Muscle of arm (tissue), 12 donors: ENCODE measurements around the gene DRC1. TPM values are rescaled to one million over a fixed set of nuclear protein-coding genes. Genes with fewer than 3 reads are reported as not detected.

ENCODE experiments used
- DNase-seq: peaks from one replicate; pipeline ENCODE4 v3.0.0-alpha.2; 2013
- polyA plus RNA-seq, 12 donors: library from polyadenylated mRNA; unstranded; fragments of 120-200 nt; gene quantifications; one replicate each; pipeline ENCODE4 v1.2.1, GENCODE V29; 2013; ENCODE audit not compliant: insufficient read length in 12 of 12

DRC1 gene
- polyA plus RNA-seq, 12 donors, result 0.11 to 0.74 (median 0.24) TPM; not detected in 4

DNA sequence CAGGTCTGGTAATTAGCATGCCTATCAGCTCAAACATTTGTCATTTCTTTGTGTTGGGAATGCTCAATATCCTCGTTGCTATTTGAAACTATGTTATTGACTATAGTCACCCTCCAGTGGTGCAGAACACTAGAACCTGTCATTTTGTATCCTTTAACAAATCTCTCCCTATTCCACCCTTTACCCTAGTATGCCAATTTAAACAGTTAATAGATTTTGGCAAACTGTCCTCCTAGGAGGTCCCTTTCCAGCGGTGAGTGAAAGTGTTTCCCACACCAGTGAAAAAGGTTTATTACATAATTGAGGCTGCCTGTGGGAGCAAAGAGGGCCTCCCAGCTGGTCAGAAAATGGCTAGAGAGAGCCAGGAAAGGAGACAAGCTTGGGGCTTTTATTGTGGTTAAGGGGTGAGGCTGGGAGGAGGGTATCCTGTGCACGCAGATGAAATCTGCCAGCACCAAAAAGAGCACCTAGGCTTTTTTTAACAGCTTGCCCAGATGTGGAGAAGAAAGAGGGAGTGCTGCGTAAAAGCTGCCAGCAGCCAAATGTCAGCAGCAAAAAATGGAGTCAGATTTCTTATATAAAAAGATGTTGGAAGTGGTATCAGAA, 1.8 kb upstream of the DRC1 start:
- no peak for DNase-seq

DNA sequence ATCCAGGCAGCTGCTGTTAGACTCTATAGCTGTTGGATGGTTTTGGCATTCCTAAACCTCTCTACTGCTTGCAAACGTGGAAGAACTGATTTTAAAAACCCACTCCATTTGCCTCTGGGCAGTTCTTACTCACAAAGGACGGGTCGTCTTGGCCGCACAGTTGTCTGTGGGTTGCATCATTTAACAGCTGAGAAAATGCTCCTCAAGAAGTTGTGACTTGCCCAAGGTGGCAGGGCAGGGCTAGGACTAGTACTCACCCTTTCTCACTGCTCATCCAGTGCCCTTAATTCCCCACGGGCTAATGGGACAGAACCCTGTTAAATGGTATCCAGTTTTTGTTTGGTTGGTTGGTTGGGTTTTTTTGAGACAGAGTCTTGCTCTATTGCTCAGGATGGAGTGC, 997 bp upstream of the DRC1 start:
- DNase-seq, result no peak

DNA sequence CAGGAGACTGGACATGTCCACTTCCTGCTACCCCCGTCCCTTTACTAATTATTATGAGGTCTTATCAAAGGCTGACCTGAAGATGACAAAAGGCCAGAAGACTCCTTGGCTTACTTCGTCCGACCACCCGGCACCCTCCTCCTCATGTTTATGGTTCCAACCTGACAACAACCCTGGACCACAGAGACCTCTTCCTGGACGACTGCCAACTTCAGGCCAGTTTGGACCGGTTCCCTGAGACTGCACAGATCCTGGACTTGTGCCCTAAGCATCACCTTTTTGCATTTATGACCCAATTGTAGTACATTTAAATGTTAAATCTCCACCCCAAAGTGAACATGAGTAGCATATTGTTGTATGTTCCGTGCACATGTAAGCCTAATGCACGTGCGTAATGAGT, 5.8 kb downstream of the DRC1 start:
- no peak for DNase-seq

DNA sequence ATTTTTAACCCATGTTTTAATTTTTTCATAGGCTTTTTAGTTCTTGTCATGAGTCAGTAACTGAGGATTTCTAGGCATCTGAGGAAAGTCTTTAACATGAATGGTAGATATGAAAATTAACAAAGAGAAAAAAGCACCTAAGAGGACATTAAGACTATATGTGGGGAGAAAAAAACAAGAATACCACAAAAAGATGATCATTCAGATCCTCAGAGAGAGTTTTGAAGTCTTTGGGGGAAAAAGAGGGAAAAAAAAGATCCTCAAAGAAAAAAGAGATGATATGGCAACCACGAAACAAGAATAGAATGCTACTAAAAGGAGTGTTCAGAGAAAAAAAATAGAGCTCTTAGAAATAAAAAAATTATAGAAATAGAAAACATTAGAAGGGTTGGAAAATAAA, 8.1 kb downstream of the DRC1 start:
- DNase-seq, result no peak

DNA sequence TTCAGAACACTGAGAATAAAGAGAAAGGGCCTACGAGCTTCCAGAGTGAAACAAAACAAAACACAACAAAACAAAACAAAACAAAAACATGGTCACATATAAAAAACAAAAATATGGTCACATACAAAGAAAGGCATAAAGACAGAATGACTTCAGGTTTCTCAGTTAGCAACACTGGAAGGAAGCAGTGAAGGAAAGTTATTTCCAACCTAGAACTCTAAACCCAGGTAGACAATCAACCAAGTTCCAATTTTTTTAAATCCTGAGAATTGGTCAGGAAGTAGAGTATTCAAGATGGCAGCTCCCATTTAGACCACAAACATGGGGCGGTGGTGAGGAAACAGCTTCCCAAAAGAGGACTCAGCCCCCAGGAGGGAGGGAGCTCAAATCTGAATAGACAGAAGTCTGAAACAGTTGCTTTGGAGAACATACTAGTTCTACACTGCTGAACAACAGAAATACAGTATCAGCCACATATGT, 9.1 kb downstream of the DRC1 start:
- no peak for DNase-seq

DNA sequence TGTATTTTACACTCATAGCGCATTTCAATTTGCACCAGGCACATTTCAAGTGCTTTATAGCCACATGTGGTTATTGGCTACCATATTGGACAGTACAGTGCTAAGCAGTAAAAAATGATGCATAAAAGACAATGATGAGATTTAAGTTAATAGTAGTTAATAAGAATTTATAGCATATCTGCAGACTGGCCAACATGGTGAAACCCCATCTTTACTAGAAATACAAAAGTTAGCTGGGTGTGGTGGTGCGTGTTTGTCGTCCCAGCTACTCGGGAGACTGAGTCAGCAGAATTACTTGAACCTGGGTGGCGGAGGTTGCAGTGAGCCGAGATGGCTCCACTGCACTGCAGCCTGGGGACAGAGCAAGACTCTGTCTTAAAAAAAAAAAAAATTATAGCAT, 9.7 kb downstream of the DRC1 start:
- DNase-seq, result no peak

DNA sequence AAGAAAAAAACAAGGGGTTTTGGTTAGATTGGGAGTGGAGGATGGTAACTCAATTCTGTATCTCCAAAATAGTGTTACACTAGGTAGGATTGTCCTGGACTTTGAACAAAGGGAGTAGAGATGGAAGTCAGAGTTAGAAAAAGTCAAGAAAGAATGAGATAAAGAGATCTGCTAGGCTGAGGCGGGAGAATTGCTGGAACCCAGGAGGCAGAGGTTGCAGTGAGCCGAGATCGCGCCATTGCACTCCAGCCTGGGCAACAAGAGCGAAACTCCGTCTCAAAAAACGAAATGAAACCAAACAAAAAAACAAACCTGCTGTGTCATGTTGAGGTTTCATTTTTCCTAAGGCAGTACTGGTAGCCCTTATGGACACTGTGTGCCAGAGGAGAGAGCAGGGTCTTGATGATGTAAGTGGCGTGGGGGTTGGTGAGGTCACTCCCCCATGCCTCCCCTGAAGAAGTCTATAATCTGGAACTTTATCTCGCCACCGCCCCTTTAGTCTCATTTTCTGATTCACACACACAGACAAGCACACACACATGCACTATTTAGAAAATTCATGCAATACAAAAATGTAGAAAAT, 10.5 kb downstream of the DRC1 start:
- DNase-seq, result no peak

DNA sequence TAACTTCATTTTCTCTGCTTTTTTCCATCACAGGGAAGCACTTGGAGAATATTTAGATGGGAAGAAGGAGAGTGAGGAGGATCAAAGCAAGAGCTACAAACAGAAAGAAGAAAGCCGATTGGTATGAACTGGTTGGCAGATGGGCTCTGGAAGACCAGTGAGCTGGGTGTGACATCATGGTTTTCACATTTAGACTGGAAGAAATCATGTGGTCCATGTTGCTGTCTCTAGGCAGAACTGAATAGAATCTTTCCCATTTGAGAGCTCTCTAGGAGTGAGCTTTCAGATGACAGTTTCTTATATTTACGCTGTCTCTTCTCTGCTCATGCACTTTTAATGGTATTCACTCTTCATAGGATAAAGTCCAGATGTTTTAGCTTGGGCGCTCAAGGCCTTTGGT, 12.6 kb downstream of the DRC1 start:
- no peak for DNase-seq

DNA sequence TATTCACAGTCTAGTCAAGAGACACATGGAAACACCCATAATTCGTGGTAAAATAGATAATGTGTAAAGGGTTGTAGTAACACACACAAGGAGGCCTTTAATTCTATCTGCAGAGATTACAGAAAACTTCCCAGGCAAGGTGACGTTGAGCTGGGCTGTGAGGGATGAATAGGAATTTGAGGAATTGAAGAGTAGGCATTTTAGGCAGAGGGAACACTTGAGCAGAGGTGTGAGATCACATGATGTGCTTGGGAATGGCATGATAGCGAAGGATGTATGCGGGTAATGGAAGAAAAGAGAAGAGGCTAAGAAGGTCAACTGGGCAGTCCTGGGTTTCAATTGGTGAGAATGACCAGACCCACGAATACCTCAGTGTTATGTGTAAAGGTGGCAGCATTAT, 20.2 kb downstream of the DRC1 start:
- DNase-seq, result no peak

DNA sequence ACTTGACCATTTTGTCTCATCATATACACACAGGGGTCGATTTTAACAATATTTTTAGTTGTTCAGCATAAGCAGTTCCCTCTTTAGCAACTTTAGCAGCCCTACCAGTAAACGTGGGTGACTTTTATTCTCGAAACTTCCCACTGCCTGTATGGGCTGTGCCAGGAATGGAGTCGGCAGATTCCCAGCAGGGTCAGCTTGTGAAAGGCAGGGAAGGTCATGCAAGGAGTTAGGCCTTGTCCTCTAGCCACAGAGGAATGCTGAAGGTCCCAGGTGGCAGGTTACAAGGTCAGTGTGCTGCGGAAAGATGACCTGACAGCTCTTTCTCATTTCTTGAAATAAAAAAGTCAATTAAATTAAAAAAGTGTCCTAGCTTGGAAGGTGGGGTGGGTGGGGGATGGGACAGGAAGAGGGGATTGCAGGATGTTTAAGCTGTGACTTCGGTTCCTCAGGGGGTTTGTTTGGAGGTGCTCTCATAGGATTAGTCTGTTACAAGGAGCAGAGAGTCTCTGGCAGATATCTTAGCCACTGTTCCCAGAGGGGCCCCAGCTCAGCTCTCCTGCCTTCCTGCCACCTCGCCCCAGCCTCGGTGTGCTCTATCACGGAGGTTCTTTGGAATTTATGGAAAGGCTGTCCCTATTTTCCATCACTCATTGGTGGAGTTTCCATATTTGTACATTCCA, 21.4 kb downstream of the DRC1 start:
- no peak for DNase-seq

DNA sequence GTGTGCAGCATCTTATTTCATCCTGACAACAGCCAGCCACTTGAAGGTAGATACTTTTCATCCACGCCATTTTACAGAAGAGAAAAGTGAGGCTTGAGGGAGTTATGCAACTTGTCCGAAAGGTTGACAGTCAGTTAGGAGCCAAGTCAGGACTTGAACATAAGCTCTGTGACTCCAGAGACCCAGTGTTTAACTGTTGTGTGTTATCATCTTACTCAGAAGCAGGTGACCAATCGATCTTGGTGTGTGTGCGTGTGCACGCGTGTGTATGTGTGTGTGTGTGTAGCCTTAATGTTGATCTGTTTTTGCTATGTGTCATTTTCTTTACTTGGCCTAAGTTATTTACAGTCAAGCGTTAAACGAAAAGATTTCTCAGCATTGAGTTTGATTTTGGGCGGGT, 22.0 kb downstream of the DRC1 start:
- no peak for DNase-seq

DNA sequence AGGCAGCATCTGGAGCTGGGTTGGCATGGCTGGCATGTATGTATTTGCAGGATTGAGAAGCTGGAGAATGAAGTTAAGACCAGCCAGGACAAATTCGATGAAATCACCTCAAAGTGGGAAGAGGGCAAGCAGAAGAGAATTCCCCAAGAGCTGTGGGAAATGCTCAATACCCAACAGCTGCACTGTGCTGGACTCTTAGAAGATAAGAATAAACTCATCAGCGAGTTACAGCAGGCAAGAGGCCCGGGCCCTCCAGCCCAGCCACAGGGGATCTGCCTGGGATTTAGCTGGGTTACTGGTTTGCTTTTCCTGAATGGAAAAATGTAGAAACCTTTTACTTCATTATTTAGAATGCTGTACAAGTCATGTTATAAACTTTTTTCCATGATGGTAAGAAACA, 22.5 kb downstream of the DRC1 start:
- no peak for DNase-seq

DNA sequence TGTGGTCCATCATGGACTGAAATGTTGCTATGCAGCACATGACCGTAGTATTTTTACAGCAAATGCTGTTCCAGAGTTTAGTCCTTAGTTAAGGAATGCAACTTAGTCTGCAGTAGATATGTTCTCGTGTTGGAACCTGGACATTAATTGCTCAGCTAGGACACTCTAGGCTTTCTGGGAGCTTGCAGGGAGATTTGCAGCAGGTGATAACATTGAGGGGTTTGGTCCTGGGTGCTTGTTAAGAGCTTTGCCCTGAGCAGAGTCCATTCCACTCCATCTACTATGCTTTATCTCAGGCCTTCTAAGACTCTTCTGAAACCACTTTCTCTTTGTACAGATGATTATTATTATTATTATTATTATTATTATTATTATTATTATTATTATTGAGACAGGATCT, 27.1 kb downstream of the DRC1 start:
- no peak for DNase-seq

DNA sequence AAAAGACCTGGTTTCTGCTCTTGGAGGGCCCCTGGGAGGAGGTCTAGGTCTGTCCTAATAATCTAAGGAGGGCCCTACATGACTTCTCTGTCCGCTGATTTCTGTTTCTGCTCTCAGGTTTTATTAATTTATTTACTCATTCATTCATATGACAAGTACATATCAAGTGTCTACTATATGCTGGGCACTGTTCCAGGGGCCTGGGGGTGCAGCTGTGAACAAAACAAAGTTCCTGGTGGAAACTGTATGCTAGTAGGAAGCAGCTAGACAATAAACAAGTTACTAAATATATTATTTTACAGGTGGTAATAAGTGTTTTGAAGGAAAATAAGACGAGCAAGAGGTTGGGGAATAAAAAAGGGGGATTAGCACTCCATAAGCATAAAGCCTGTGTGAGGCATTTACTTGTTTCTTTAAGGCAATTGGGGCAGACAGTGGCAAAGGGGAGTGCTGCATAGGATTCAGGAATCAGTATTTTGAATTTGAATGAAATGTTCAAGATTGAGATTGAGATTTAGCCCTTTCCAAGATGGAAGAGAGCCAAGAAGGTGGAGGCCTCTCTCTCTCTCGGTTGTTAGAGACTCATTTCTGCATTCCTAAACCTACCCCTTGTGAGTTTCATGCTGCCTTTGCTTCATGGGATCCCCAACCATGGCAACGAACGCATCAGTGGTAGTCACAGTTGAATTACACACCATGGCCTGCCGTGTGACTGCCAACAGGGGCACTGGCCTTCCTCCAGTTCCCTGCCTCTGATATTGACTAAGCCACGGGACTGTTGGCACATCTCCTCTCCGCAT, 28.3 kb downstream of the DRC1 start:
- peak; percentile 4 for DNase-seq

DNA sequence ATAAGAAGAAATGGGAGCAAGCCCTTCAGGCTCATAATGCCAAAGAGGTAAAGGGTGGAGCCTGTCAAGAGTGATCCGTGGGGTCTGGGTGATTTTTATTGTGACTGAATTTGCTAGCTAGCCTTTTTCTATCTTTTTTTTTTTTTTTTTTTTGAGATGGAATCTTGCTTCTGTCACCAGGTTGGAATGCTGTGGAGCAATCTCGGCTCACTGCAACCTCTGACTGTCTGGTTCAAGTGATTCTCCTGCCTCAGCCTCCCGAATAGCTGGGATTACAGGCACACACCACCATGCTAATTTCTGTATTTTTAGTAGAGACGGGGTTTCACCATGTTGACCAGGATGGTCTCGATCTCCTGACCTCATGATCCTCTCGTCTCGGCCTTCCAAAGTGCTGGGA, 29.1 kb downstream of the DRC1 start:
- DNase-seq, result no peak

DNA sequence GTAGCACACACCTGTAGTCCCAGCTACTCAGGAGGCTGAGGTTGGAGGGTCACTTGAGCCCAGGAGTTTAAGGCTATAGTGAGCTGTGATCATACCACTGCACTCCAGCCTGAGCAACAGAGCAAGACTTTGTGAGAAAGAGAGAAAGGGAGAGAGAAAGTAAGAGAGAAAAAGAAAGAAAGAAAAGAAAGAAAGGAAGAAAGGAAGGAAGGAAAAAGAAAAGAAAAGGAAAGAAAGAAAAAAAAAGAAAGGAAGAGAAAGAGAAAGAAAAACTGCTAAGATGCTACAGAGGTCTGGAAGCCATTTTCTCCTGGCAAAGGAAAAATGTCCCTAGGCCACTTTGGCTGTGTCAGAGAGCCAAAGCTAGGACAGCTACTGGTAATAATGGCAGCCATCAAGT, 30.6 kb downstream of the DRC1 start:
- DNase-seq, result no peak

DNA sequence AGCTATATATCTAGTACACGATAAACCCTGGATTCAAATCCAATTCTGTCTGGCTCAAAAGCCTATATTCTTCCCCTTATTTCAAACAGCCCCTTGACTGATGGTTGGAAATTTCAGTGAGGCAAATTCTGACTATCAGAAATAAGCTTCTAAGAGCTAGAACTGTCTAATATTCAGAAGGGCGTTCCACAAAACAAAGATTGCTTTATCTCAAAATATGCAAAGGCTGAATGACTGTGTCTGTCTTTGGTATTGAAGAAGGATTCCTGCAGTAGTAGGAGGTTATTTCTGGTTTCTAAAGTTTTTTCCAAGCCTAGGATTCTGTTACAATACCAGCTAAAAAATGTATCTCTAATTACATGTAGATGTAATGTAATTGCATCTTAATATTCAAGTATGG, 31.1 kb downstream of the DRC1 start:
- DNase-seq, result no peak

DNA sequence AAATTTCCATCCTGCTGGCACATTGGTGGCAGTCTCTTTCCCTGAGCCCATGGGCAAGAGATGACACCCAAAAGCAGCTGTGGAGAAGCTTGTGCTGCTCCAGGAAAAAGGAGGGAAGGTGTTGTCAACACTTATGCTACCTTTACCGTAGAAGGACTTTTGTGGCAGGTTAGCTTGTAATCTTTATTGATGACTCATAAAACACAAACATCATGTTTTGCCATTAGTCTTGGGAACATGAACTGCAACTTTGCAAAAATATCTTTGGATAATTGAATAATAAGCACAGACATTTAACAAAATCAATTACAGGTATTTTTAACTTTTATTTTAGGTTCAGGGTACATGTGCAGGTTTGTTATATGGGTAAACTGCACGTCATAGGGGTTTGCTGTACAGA, 33.4 kb downstream of the DRC1 start:
- DNase-seq, result no peak

DNA sequence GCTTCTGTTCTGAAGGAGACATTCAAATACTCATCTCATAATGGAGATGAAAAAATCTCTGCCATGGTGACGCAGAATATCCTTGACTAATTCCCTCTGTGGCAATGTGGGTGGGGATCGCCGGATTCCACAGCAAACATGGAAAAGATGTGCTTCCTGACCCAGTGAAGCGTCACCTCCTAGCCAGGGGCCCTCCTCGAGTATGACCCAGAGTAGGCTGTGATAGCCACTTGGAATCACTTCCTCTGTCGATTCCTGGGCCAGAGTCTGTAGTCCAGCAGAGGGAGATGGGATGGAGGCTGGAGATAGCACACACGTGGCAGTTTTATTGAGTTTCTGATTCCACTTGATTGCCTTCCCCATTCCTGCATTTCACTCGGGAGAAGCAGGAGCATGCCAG, 36.8 kb downstream of the DRC1 start:
- DNase-seq, result no peak

DNA sequence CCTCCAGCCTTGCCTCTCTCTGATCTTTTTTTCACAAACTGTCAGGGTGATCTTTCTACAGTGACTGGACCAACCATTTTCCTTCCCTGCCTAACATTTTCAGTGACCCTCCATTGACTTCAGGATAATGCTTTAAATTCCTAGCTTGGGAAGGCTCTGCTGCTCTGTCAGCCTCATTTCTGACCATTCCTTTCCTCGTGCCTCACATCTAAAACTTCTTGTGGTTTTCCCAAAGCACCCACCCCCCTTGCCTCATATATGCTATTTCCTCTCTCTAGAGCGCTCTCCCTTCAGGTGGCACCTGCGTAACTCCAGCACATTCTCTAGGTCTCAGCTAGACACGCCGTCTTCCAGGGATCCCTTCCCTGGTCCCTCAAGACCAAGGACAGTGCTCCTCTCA, 37.2 kb downstream of the DRC1 start:
- no peak for DNase-seq

DNA sequence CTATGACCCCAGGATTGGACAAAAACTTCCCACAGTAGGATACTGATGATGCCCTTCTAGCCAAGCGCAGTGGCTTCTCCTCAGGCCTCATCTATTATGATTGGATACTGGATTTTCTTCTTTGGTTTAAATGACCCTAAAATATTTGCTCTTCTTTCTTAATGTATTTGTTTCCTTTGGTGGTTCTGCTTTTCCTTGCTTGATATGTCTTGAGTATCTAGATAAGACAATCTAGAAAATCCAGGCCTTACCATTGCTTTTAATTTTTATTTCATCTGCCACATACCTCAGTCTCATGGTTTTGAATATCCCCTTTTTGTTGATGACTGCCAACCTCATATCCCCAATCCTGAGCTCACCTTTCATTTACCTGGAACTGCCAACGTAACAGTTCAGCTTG, 40.6 kb downstream of the DRC1 start:
- no peak for DNase-seq

DNA sequence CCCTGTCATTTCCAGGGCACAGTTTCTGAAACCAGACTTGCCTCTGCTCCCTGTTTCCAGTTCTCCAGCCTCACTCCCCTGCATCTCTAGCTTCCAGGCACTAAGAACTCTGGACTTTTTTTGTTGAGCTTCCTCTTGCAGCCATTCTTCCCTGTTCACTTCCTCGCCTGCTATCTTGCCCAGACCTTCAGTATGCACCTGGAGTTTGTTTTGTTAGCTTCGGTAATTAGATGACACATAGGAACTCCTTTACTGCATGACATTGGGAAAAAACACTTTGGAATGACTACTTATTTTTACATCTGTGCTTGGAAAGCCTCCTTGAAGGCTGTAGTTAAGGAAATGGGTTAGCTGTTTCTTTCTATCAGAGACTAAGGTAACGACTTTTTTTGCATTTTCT, 41.0 kb downstream of the DRC1 start:
- DNase-seq, result no peak

DNA sequence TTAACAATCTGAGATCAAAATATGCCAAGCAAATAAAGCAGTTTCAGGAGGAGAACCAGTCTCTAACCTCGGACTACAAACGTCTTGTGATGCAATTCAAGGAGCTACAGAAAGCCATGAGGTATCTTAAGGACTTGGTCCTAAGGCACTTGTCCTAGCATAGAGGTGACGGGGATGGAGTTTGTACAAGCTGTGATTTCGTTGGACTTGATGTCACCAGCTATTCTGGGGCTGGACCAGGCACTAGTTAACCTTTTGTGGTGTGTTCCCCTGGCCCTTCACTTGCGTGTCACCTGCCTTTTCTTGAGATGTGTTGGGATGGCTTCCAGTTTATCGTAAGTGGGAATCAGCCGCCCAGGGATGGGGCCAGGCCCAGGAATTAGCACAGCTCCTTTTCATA, 42.5 kb downstream of the DRC1 start:
- no peak for DNase-seq
